CD14-positive monocyte (primary cell): Measurements from ENCODE around the gene PAFAH1B2. TPM values are rescaled to one million over a fixed set of nuclear protein-coding genes. Genes with fewer than 3 reads are reported as not detected.
A peak's percentile ranks its signal among the peaks of the same experiment; 100 is the strongest.

Experiments
- DNase-seq, 3 donors: peaks; one replicate each; pipeline ENCODE4 v3.0.0-alpha.2; 2011 to 2022
- H2AFZ ChIP-seq: 2 replicates; pipeline ENCODE4 v1.6.0; 2012; ENCODE audit warnings: mild to moderate bottlenecking, low read depth, low read length, inconsistent platforms; ENCODE audit not compliant: insufficient read depth, poor library complexity, severe bottlenecking
- H3K27ac ChIP-seq, 2 donors: 1 replicate in 1 of 2; 2 replicates in 1 of 2; pipeline ENCODE4 v1.5.1; 2012 to 2013; ENCODE audit warnings: low read length in 2 of 2, control low read depth in 1 of 2, inconsistent platforms in 1 of 2, low read depth in 1 of 2, mild to moderate bottlenecking in 1 of 2
- H3K27me3 ChIP-seq, 2 donors: one replicate each; pipeline versions ENCODE4 v1.6.0 to v1.6.1; 2011 to 2013; ENCODE audit warnings: low read length in 2 of 2; ENCODE audit not compliant: control insufficient read depth in 2 of 2, insufficient read depth in 2 of 2
- H3K36me3 ChIP-seq, 2 donors: replicated peaks in 1 of 2; 1 replicate in 1 of 2; 2 replicates in 1 of 2; pipeline versions ENCODE4 v1.5.1 to v1.6.1; 2012 to 2013; ENCODE audit warnings: low read length in 2 of 2, control low read depth in 1 of 2, inconsistent platforms in 1 of 2, mild to moderate bottlenecking in 1 of 2; ENCODE audit not compliant: insufficient read depth in 2 of 2, control insufficient read depth in 1 of 2
- H3K4me1 ChIP-seq, 2 donors: 1 replicate in 1 of 2; 2 replicates in 1 of 2; pipeline versions ENCODE4 v1.5.1 to v1.6.1; 2012 to 2013; ENCODE audit warnings: low read length in 2 of 2, control low read depth in 1 of 2, inconsistent platforms in 1 of 2, mild to moderate bottlenecking in 1 of 2, moderate library complexity in 1 of 2; ENCODE audit not compliant: insufficient read depth in 2 of 2, control insufficient read depth in 1 of 2
- H3K4me2 ChIP-seq: replicated peaks from 2 replicates; pipeline ENCODE3; 2012; ENCODE audit warnings: low read length, moderate library complexity, mild to moderate bottlenecking; ENCODE audit not compliant: poor library complexity, severe bottlenecking; ENCODE audit errors: extremely low read depth
- H3K4me3 ChIP-seq, 3 experiments: fragments of 200-600 bp in 1 of 3; sonication (generic) in 1 of 3; replicated peaks in 1 of 3; 1 replicate in 2 of 3; 2 replicates in 1 of 3; pipeline ENCODE4 v1.5.1; 2011 to 2013; ENCODE audit warnings: low read length in 3 of 3, mild to moderate bottlenecking in 3 of 3, control low read depth in 2 of 3, low read depth in 2 of 3, inconsistent platforms in 1 of 3, moderate library complexity in 1 of 3
- H3K79me2 ChIP-seq: 2 replicates; pipeline ENCODE4 v1.6.0; 2012; ENCODE audit warnings: mild to moderate bottlenecking, control low read depth, inconsistent platforms, low read length, moderate library complexity; ENCODE audit not compliant: insufficient read depth
- H3K9ac ChIP-seq: 2 replicates; pipeline ENCODE4 v1.6.0; 2017; ENCODE audit warnings: low read length, mild to moderate bottlenecking; ENCODE audit not compliant: insufficient read depth, poor library complexity, severe bottlenecking
- H3K9me3 ChIP-seq, 2 donors: replicated peaks in 1 of 2; 1 replicate in 1 of 2; 2 replicates in 1 of 2; pipeline versions ENCODE4 v1.5.1 to v1.6.1; 2012 to 2013; ENCODE audit warnings: low read length in 2 of 2, control low read depth in 1 of 2; ENCODE audit not compliant: control insufficient read depth in 1 of 2, insufficient read depth in 1 of 2
- H4K20me1 ChIP-seq: 2 replicates; pipeline ENCODE4 v1.6.0; 2012; ENCODE audit warnings: mild to moderate bottlenecking, low read length, control low read depth, moderate library complexity; ENCODE audit not compliant: insufficient read depth
- H3K27ac Mint-ChIP-seq, 7 donors: one replicate each; pipeline ENCODE4 v1.8.0; 2020; ENCODE audit warnings: mild to moderate bottlenecking in 7 of 7, mixed read lengths in 7 of 7, moderate library complexity in 6 of 7, inconsistent platforms in 2 of 7
- H3K27me3 Mint-ChIP-seq, 3 donors: one replicate each; pipeline ENCODE4 v1.8.0; 2021 to 2022; ENCODE audit warnings: low read depth in 3 of 3, mild to moderate bottlenecking in 3 of 3, mixed read lengths in 3 of 3, moderate library complexity in 3 of 3, inconsistent platforms in 1 of 3
- H3K36me3 Mint-ChIP-seq, 2 donors: one replicate each; pipeline ENCODE4 v1.8.0; 2020; ENCODE audit warnings: mixed read lengths in 2 of 2, inconsistent platforms in 1 of 2, mild to moderate bottlenecking in 1 of 2
- H3K4me1 Mint-ChIP-seq: one replicate; pipeline ENCODE4 v1.8.0; 2020; ENCODE audit warnings: mild to moderate bottlenecking, mixed read lengths
- H3K4me3 Mint-ChIP-seq, 2 donors: one replicate each; pipeline ENCODE4 v1.8.0; 2020; ENCODE audit warnings: mild to moderate bottlenecking in 2 of 2, mixed read lengths in 2 of 2, moderate library complexity in 1 of 2
- H3K9me3 Mint-ChIP-seq, 7 donors: one replicate each; pipeline ENCODE4 v1.8.0; 2020 to 2022; ENCODE audit warnings: mixed read lengths in 7 of 7, mild to moderate bottlenecking in 6 of 7, moderate library complexity in 6 of 7, inconsistent platforms in 2 of 7
- CTCF ChIP-seq: fragments of 200-600 bp; IDR thresholded peaks from one replicate; pipeline ENCODE4 v1.8.0; 2022; ENCODE audit warnings: antibody characterized with exemption, mild to moderate bottlenecking
- WGBS: methylation state at CpG from one replicate; pipeline ENCODE4 v1.1.5; 2013; ENCODE audit warnings: missing lambda C conversion rate; ENCODE audit not compliant: insufficient coverage; 5-methylcytosine and 5-hydroxymethylcytosine counted together
- intact Hi-C, 2 donors: fragments of 100-400 bp; cut with micrococcal nuclease; formaldehyde crosslinking; loops; one replicate each; pipeline versions ENCODE4 v1.15.0 to v1.15.1; 2023
- polyA plus RNA-seq, 3 donors: library from polyadenylated mRNA; depleted of rRNA in 1 of 3; unstranded in 2 of 3; stranded (reverse) in 1 of 3; fragments of 300-500 nt in 2 of 3; fragments of >200 nt in 1 of 3; fragmentation: Illumina TruSeq in 2 of 3; gene quantifications; 1 replicate in 2 of 3; 2 replicates in 1 of 3; pipeline ENCODE4 v1.2.3, GENCODE V29; 2012 to 2021

PAFAH1B2 gene
- polyA plus RNA-seq, 3 donors, result 16.9 to 25.1 (median 23.7) TPM

GRCh38 chr11:117095284-117096161 lies 48.6 kb upstream of the PAFAH1B2 start:
- no peak for DNase-seq
- peaks cover 42 to 52% of the 10 kb centered on the region in 2 donors for H3K4me1 ChIP-seq
- peak overlapping the region in 1 of 2 donors; percentile 81 for H3K27ac ChIP-seq
- peaks cover 7 to 9% of the 10 kb centered on the region in 2 donors for H3K36me3 Mint-ChIP-seq
- H3K36me3 ChIP-seq, result no peaks in the 10 kb centered on the region
- H3K4me1 Mint-ChIP-seq, result peaks cover 68% of the 10 kb centered on the region
- 33% methylated on average over 6 of the region's 9 CpGs for WGBS
- H3K9ac ChIP-seq, result no peak overlapping the region
- no peaks in the 10 kb centered on the region for H3K9me3 ChIP-seq
- H3K27me3 Mint-ChIP-seq, result no peaks in the 10 kb centered on the region
- peaks cover 71% of the 10 kb centered on the region for H4K20me1 ChIP-seq
- peak overlapping the region; percentile 94 to 100 (median 99) for H3K27ac Mint-ChIP-seq
- H3K4me3 ChIP-seq, result peak overlapping the region; percentile 85 to 97 (median 89)
- H3K4me2 ChIP-seq, result peak overlapping the region; percentile 83
- peaks cover 76% of the 10 kb centered on the region for H3K79me2 ChIP-seq
- peak overlapping the region; percentile 99 to 100 for H3K4me3 Mint-ChIP-seq
- H2AFZ ChIP-seq, result no peak overlapping the region
- intact Hi-C loops, result loop anchor here in 1 of 2 donors (5.0 kb wide), 3 partner anchors 93 to 183 kb away; no protein-coding TSS in a partner anchor
- H3K9me3 Mint-ChIP-seq, result peaks cover 0 to 2% (median 0%) of the 10 kb centered on the region in 7 donors
- no peak for TF ChIP-seq CTCF
- no peaks in the 10 kb centered on the region for H3K27me3 ChIP-seq

- peaks cover 42 to 52% of the 10 kb centered on the region in 2 donors for H3K4me1 ChIP-seq
- H3K27me3 Mint-ChIP-seq, result no peaks in the 10 kb centered on the region
- H3K27ac Mint-ChIP-seq, result peak overlapping the region; percentile 94 to 100 (median 99)
Observed at GRCh38 chr11:117096201-117096991, 47.7 kb upstream of the PAFAH1B2 start.

More at GRCh38 chr11:117096201-117096991, 47.7 kb upstream of the PAFAH1B2 start:
- Histone ChIP-seq H4K20me1 (peaks cover 63% of the 10 kb centered on the region), H2AFZ (peak overlapping the region; percentile 4), H3K4me2 (peak overlapping the region; percentile 83), H3K9me3 (no peaks in the 10 kb centered on the region), H3K4me3 (peak overlapping the region; percentile 85 to 97 (median 89)), H3K27me3 (no peaks in the 10 kb centered on the region), H3K27ac (peak overlapping the region; percentile 81 to 82), H3K36me3 (no peaks in the 10 kb centered on the region), H3K79me2 (peaks cover 67% of the 10 kb centered on the region), H3K9ac (peak overlapping the region; percentile 37)
- peaks cover 0 to 2% (median 0%) of the 10 kb centered on the region in 7 donors for H3K9me3 Mint-ChIP-seq
- no peak for TF ChIP-seq CTCF
- peak overlapping the region; percentile 99 to 100 for H3K4me3 Mint-ChIP-seq
- 7% methylated on average over 2 of the region's 6 CpGs for WGBS
- peak; percentile 41 to 60 (median 46) for DNase-seq
- peaks cover 64% of the 10 kb centered on the region for H3K4me1 Mint-ChIP-seq
- intact Hi-C loops, result loop anchor here in 1 of 2 donors (5.0 kb wide), 3 partner anchors 94 to 184 kb away; no protein-coding TSS in a partner anchor
- peaks cover 7 to 9% of the 10 kb centered on the region in 2 donors for H3K36me3 Mint-ChIP-seq
